ENCODE results near the gene GPR151. TPM values are rescaled to one million over a fixed set of nuclear protein-coding genes. Genes with fewer than 3 reads are reported as not detected.

GPR151 gene
- total RNA-seq, 1 experiment from 2014 or later: not detected

DNA sequence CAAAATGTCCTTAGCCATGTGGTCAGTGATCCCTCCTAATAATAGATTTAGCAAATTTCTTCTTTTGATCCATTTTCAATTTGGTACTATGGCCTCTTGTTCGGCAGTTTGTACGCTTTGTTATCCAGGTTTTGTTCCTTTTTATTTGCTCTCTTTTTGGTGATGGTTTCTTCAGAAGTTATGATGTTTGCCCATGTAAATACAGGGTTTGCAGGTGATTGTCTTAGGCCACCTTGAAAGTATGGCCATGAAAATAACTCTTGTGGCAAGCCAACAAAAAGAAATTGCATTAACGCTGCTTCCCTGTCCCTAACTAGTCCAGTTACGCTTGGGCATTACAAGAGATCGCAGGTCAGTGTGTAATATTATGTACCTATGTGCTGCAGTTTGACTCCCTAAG is 8.6 kb downstream of the GPR151 start:
- in situ Hi-C loops (cut with HindIII; ENCODE audit: low pct_unique_long_range_greater_than_20kb, low sequenced_read_pairs): no loop called here
- Histone ChIP-seq H3K9me3 (ENCODE audit: control insufficient read depth, insufficient read depth, low read depth, low read length) (no peaks in the 10 kb centered on the region), H3K4me1 (ENCODE audit: control insufficient read depth, insufficient read depth, low read length) (no peaks in the 10 kb centered on the region), H3K36me3 (ENCODE audit: control insufficient read depth, insufficient read depth, low read length) (peaks cover 69% of the 10 kb centered on the region), H3K4me3 (ENCODE audit: low read depth in 2 of 2, low read length in 2 of 2) (no peak overlapping the region), H3K27me3 (ENCODE audit: control insufficient read depth, insufficient read depth, low read length) (no peaks in the 10 kb centered on the region), H3K27ac (ENCODE audit: low read length) (no peak overlapping the region)
- CTCF ChIA-PET: no interaction called here
- no peak for TF ChIP-seq TCF7L2 (IDR thresholded peaks at IDR 0.05; ENCODE audit: low read depth, low read length)
- TF ChIP-seq POLR2AphosphoS5 (IDR thresholded peaks at IDR 0.05; ENCODE audit: low read depth, low read length): no peak
- TF ChIP-seq, protein P1, sequence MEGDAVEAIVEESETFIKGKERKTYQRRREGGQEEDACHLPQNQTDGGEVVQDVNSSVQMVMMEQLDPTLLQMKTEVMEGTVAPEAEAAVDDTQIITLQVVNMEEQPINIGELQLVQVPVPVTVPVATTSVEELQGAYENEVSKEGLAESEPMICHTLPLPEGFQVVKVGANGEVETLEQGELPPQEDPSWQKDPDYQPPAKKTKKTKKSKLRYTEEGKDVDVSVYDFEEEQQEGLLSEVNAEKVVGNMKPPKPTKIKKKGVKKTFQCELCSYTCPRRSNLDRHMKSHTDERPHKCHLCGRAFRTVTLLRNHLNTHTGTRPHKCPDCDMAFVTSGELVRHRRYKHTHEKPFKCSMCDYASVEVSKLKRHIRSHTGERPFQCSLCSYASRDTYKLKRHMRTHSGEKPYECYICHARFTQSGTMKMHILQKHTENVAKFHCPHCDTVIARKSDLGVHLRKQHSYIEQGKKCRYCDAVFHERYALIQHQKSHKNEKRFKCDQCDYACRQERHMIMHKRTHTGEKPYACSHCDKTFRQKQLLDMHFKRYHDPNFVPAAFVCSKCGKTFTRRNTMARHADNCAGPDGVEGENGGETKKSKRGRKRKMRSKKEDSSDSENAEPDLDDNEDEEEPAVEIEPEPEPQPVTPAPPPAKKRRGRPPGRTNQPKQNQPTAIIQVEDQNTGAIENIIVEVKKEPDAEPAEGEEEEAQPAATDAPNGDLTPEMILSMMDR (IDR thresholded peaks at IDR 0.05): no peak
- TF ChIP-seq SIN3A (IDR thresholded peaks at IDR 0.05; ENCODE audit: borderline replicate concordance, insufficient read depth, low read depth, low read length): no peak
- no peak for TF ChIP-seq REST (IDR thresholded peaks at IDR 0.05; ENCODE audit: insufficient read depth in 1 of 2, low read depth in 2 of 2, low read length in 1 of 2)
- intact Hi-C loops (cut with micrococcal nuclease; ENCODE audit: unreplicated experiment): no loop called here
- BruUV-seq (replicated peaks): no TSS peak
- DNase-seq (ENCODE audit: low read depth, low spot score): no peak
- POLR2A ChIA-PET: no interaction called here
- no peak for ATAC-seq

- ATAC-seq (no peak), DNase-seq (ENCODE audit: low read depth, low spot score) (no peak)
- in situ Hi-C loops (cut with HindIII; ENCODE audit: low pct_unique_long_range_greater_than_20kb, low sequenced_read_pairs) (no loop called here), intact Hi-C loops (cut with micrococcal nuclease; ENCODE audit: unreplicated experiment) (no loop called here)
- TF ChIP-seq SIN3A (IDR thresholded peaks at IDR 0.05; ENCODE audit: borderline replicate concordance, insufficient read depth, low read depth, low read length) (no peak), REST (IDR thresholded peaks at IDR 0.05; ENCODE audit: insufficient read depth in 1 of 2, low read depth in 2 of 2, low read length in 1 of 2) (no peak)
- TF ChIP-seq, protein P1 (IDR thresholded peaks at IDR 0.05): no peak
- BruUV-seq (replicated peaks): no TSS peak
- H3K36me3 ChIP-seq (ENCODE audit: control insufficient read depth, insufficient read depth, low read length): peaks cover 25% of the 10 kb centered on the region
- no peak overlapping the region for H3K27ac ChIP-seq (ENCODE audit: low read length)
- no peaks in the 10 kb centered on the region for H3K9me3 ChIP-seq (ENCODE audit: control insufficient read depth, insufficient read depth, low read depth, low read length)
- no peaks in the 10 kb centered on the region for H3K4me1 ChIP-seq (ENCODE audit: control insufficient read depth, insufficient read depth, low read length)
- H3K27me3 ChIP-seq (ENCODE audit: control insufficient read depth, insufficient read depth, low read length): no peaks in the 10 kb centered on the region
- ChIA-PET POLR2A (no interaction called here), CTCF (no interaction called here)
- H3K4me3 ChIP-seq (ENCODE audit: low read depth in 2 of 2, low read length in 2 of 2): no peak overlapping the region
Measured at GRCh38 chr5:146499680-146500079, 16.3 kb downstream of the GPR151 start.
